GM13976 (cell line): Measurements from ENCODE around the gene CNGB1.
"Not testable (repeated sequence)": the region's sequence is repeated elsewhere in the genome, so short reads cannot be mapped to it uniquely, and the experiment has no call there.

ENCODE experiments used
- DNase-seq: peaks from one replicate; pipeline ENCODE4 v3.0.0; 2012; ENCODE audit warnings: low spot score
- in situ Hi-C: fragments of 300-500 bp; cut with MboI; formaldehyde crosslinking; loops from one replicate; pipeline ENCODE4 v1.12.0; 2022; ENCODE audit warnings: low sequenced_read_pairs, mixed read lengths, inconsistent platforms; ENCODE audit not compliant: unreplicated experiment
- TF ChIP-seq, protein P1 (sequence below): IDR thresholded peaks from 2 replicates; pipeline ENCODE4 v1.5.1; 2012; ENCODE audit warnings: borderline replicate concordance, mild to moderate bottlenecking; ENCODE audit not compliant: insufficient read depth; ENCODE audit errors: extremely low read depth, missing control alignments, control extremely low read depth

CNGB1 gene

GRCh38 chr16:57920215-57920879, 50.6 kb downstream of the CNGB1 start:
- DNase-seq = no peak
- TF ChIP-seq, protein P1, sequence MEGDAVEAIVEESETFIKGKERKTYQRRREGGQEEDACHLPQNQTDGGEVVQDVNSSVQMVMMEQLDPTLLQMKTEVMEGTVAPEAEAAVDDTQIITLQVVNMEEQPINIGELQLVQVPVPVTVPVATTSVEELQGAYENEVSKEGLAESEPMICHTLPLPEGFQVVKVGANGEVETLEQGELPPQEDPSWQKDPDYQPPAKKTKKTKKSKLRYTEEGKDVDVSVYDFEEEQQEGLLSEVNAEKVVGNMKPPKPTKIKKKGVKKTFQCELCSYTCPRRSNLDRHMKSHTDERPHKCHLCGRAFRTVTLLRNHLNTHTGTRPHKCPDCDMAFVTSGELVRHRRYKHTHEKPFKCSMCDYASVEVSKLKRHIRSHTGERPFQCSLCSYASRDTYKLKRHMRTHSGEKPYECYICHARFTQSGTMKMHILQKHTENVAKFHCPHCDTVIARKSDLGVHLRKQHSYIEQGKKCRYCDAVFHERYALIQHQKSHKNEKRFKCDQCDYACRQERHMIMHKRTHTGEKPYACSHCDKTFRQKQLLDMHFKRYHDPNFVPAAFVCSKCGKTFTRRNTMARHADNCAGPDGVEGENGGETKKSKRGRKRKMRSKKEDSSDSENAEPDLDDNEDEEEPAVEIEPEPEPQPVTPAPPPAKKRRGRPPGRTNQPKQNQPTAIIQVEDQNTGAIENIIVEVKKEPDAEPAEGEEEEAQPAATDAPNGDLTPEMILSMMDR = no peak
- in situ Hi-C loops = no loop called here

DNA sequence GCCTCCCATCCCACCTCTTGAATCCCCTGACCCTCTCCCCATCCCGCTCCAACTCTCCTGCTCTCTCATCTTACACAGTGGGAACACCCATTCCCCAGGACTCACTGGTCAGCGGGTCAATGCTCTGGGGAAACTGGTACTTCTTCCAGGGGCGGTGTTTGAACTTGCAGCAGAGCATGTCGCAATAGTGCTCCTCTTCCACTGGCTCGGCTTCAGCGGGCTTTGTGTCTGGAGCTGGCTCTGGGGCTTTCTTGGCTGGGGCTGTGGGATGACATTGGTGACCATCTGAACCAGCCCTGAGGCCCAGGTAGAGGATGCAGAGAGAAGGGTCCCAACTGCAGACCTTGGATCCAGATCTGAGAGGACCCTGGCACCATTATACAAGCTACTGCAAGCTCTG, 51.9 kb downstream of the CNGB1 start:
- in situ Hi-C loops = no loop called here
- no peak for DNase-seq
- TF ChIP-seq, protein P1 = no peak

DNA sequence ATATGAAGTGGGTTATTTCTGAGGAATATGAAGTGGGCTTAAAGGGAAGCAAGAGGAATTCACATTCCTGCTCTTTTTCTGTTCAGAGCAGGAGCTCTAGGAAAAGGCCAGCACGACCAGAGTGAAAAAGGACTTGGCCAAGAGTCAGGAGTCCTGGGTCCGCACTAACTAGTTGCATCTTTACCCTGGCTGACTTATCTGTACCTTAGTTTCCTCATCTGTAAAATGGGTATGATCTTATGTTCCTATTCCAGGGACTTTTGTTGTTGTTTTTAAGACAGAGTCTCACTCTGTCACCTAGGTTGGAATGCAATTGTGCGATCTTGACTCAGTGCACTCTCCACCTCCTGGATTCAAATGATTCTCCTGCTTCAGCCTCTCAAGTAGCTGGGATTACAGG, 52.5 kb downstream of the CNGB1 start:
- TF ChIP-seq, protein P1 = no peak
- in situ Hi-C loops = no loop called here

GRCh38 chr16:57917929-57918328, 53.0 kb downstream of the CNGB1 start:
- DNase-seq, in situ Hi-C loops: not testable (repeated sequence)

More for the DNA sequence above, 52.5 kb downstream of the CNGB1 start:
- DNase-seq = no peak

DNA sequence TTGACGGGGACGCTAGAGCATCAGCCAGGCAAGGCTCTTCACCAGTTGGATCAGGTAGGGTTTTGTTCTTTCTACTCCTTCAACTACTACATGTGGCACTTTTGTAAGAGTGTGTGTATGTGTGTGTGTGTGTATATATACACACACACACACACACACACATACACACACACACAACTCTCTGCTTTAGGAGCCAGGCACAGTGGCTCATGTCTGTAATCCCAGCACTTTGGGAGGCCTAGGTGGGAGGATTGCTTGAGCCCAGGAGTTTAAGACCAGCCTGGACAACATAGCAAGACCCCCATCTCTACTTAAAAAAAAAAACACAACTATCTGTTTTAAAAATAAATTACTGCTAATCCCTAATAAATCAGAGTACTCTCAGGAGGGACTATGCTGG, 53.4 kb downstream of the CNGB1 start:
- DNase-seq, in situ Hi-C loops: not testable (repeated sequence)

GRCh38 chr16:57916735-57917438, 54.0 kb downstream of the CNGB1 start:
- TF ChIP-seq, protein P1 = no peak
- DNase-seq = no peak
- in situ Hi-C loops = no loop called here

- in situ Hi-C loops = no loop called here
- DNase-seq = no peak
These were observed 55.0 kb downstream of the CNGB1 start for GRCh38 chr16:57915811-57916488.

More at GRCh38 chr16:57915811-57916488, 55.0 kb downstream of the CNGB1 start:
- TF ChIP-seq, protein P1 = no peak
